Colonic mucosa (tissue), 4 donors: ENCODE results near the gene MFAP3. TPM values are rescaled to one million over a fixed set of nuclear protein-coding genes. Genes with fewer than 3 reads are reported as not detected.
A peak's percentile ranks its signal among the peaks of the same experiment; 100 is the strongest.
"Not testable (repeated sequence)": the region's sequence is repeated elsewhere in the genome, so short reads cannot be mapped to it uniquely, and the experiment has no call there.

Source experiments
- DNase-seq: peaks from one replicate; pipeline ENCODE4 v3.0.0-alpha.2; 2020
- H3K27ac ChIP-seq: fragments of 200-600 bp; one replicate; pipeline ENCODE4 v1.8.0; 2021
- H3K27me3 ChIP-seq: fragments of 200-600 bp; one replicate; pipeline ENCODE4 v1.8.0; 2021
- H3K36me3 ChIP-seq: fragments of 200-600 bp; one replicate; pipeline ENCODE4 v1.8.0; 2021
- H3K4me1 ChIP-seq: fragments of 200-600 bp; one replicate; pipeline ENCODE4 v1.8.0; 2021; ENCODE audit warnings: mild to moderate bottlenecking
- H3K4me3 ChIP-seq: fragments of 200-600 bp; one replicate; pipeline ENCODE4 v1.8.0; 2021
- H3K9ac ChIP-seq, 2 donors: one replicate each; pipeline ENCODE4 v1.7.0; 2013; ENCODE audit warnings: control low read depth in 2 of 2, low read depth in 2 of 2, low read length in 2 of 2
- H3K9me3 ChIP-seq: fragments of 200-600 bp; one replicate; pipeline ENCODE4 v1.8.0; 2021
- intact Hi-C: fragments of 100-400 bp; cut with DNase I; formaldehyde crosslinking; loops from one replicate; pipeline ENCODE4 v1.14.1; 2022
- total RNA-seq, 2 donors: library from RNA; stranded (reverse); fragmentation: NEBNext Ultra II Directional in 1 of 2; extraction: Animal tissue kit (Norgen Biotek cat#: 25700) in 1 of 2; gene quantifications; one replicate each; pipeline ENCODE4 v1.2.1, GENCODE V29; 2021
- TF ChIP-seq, protein P1 (sequence below): fragments of 200-600 bp; IDR thresholded peaks from one replicate; pipeline ENCODE4 v1.8.0; 2022; ENCODE audit warnings: antibody characterized with exemption, mild to moderate bottlenecking
- donor health status: healthy.
- donor health status: DM: no; HTN: no; CAD: no.
- donor health status: DM: no; HTN: no; CAD: no.

Gene MFAP3
- total RNA-seq, 2 donors from 2014 or later = 20.0 to 32.4 TPM

DNA sequence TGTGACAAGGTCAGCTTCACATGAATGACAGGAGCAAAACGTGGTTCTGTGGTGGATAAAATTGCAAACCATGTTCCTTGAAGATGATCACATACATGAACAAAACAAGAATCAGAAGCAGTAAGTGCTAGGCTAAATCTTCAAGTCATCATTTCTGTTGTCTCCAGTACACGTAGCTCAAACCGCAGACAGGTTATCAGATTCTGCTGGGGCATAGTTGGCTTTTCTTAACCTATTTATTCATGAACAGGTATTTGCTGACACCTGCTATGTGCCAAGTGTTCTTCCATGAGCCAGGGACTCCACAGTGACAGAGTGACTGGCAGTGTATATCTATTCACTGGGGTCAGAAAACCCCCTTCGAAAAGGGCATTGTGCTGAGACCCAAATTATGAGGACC, 20.8 kb downstream of the MFAP3 start:
- DNase-seq = no peak
- intact Hi-C loops = no loop called here
- H3K4me1 ChIP-seq = no peaks in the 10 kb centered on the region
- H3K36me3 ChIP-seq = no peaks in the 10 kb centered on the region
- TF ChIP-seq, protein P1, sequence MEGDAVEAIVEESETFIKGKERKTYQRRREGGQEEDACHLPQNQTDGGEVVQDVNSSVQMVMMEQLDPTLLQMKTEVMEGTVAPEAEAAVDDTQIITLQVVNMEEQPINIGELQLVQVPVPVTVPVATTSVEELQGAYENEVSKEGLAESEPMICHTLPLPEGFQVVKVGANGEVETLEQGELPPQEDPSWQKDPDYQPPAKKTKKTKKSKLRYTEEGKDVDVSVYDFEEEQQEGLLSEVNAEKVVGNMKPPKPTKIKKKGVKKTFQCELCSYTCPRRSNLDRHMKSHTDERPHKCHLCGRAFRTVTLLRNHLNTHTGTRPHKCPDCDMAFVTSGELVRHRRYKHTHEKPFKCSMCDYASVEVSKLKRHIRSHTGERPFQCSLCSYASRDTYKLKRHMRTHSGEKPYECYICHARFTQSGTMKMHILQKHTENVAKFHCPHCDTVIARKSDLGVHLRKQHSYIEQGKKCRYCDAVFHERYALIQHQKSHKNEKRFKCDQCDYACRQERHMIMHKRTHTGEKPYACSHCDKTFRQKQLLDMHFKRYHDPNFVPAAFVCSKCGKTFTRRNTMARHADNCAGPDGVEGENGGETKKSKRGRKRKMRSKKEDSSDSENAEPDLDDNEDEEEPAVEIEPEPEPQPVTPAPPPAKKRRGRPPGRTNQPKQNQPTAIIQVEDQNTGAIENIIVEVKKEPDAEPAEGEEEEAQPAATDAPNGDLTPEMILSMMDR = no peak
- no peak overlapping the region for H3K9ac ChIP-seq
- no peaks in the 10 kb centered on the region for H3K27me3 ChIP-seq
- no peak overlapping the region for H3K27ac ChIP-seq
- H3K4me3 ChIP-seq = no peak overlapping the region
- H3K9me3 ChIP-seq = no peaks in the 10 kb centered on the region

DNA sequence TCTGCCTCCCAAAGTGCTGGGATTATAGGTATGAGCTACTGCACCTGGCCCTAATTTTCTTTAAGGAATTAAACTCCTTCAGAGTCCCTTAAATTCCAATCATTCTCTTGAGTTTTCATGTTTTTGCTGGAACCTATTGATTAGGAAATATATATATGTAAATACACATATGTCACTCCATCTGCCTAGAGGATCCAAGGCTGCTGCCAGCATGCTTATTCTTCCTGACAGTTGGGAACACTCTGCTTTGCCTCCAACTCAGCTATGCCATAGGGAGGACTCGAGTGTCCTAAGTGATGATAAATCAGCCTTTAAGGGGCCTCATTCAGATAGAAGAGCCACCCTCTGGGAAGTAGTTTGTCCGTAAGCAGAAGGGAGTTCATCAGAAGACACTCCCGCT, 21.8 kb downstream of the MFAP3 start:
- Histone ChIP-seq H3K27ac (no peak overlapping the region), H3K4me1 (no peaks in the 10 kb centered on the region), H3K9me3 (no peaks in the 10 kb centered on the region), H3K4me3 (no peak overlapping the region), H3K27me3 (no peaks in the 10 kb centered on the region), H3K9ac (no peak overlapping the region), H3K36me3 (no peaks in the 10 kb centered on the region)
- DNase-seq = no peak
- TF ChIP-seq, protein P1 = no peak
- intact Hi-C loops = no loop called here

DNA sequence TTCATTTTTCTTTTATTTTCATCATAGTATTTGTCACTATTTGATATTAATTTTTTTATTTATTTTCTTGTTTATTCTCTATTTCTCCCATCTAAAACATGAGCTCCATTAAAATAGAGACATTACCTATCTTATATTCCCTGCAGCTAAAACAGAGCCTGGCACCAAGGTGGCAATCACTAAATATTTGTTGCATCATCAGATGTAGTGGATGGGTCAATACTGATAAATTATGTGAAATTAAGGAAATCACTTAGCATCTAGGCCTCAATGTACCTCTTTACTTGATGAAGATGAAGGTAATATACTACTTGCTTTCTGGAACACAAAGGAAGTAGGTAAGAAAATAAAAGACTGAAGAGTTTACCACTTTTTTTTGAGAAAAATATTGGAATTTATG, 24.6 kb downstream of the MFAP3 start:
- no peaks in the 10 kb centered on the region for H3K4me1 ChIP-seq
- DNase-seq = no peak
- TF ChIP-seq, protein P1 = no peak
- H3K9me3 ChIP-seq = no peaks in the 10 kb centered on the region
- H3K27ac ChIP-seq = no peak overlapping the region
- no peaks in the 10 kb centered on the region for H3K36me3 ChIP-seq
- H3K4me3 ChIP-seq = no peak overlapping the region
- intact Hi-C loops = no loop called here
- no peaks in the 10 kb centered on the region for H3K27me3 ChIP-seq
- no peak overlapping the region for H3K9ac ChIP-seq

DNA sequence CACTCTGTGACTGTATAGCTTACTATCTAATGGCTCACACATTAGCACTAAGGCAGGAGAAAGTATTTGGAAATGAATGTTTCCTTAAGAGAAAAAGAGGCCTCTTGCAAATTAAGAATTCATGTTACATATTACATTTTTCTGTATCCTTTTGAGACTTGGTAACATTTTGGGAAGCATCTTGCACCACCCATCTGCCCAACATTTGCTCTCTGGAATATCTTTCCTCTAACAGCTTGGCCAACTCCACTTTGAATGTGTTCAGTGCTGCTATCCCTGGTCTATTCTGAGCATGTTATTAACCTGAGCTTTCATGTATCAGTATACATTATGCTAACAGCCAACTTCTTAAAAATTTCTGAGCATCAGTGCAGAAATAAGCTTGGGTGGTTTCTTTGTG, 27.2 kb downstream of the MFAP3 start:
- Histone ChIP-seq H3K9me3 (no peaks in the 10 kb centered on the region), H3K9ac (no peak overlapping the region), H3K4me1 (no peaks in the 10 kb centered on the region), H3K27me3 (no peaks in the 10 kb centered on the region), H3K4me3 (no peak overlapping the region), H3K36me3 (no peaks in the 10 kb centered on the region), H3K27ac (no peak overlapping the region)
- no peak for DNase-seq
- TF ChIP-seq, protein P1 = no peak
- intact Hi-C loops = no loop called here

DNA sequence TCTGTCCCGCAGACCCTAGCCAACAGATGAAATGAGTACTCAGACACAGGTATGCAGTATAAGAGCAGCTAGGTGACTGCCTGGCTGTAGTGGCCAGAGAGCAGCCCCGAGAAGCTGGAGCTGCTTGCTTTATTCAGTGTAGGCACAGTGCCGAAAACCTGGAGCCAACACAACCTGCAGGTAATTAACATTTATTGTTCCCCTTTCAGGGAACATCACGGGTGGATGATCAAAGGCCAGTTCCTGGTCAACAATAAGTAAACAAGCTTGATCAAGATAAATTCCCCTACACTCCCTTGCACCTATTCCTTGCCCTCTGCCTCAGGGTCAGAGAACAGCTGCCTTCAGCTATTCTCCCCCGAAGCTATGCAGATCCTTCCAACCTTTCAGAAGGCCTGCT, 31.1 kb downstream of the MFAP3 start:
- not testable (repeated sequence) for H3K4me1 ChIP-seq, H3K9ac ChIP-seq, H3K27ac ChIP-seq, H3K9me3 ChIP-seq, H3K4me3 ChIP-seq, H3K36me3 ChIP-seq, H3K27me3 ChIP-seq
- peak; percentile 29 for DNase-seq
- intact Hi-C loops = loop anchor here (10.0 kb wide), 1 partner anchor 545 kb away; no protein-coding TSS in a partner anchor

DNA sequence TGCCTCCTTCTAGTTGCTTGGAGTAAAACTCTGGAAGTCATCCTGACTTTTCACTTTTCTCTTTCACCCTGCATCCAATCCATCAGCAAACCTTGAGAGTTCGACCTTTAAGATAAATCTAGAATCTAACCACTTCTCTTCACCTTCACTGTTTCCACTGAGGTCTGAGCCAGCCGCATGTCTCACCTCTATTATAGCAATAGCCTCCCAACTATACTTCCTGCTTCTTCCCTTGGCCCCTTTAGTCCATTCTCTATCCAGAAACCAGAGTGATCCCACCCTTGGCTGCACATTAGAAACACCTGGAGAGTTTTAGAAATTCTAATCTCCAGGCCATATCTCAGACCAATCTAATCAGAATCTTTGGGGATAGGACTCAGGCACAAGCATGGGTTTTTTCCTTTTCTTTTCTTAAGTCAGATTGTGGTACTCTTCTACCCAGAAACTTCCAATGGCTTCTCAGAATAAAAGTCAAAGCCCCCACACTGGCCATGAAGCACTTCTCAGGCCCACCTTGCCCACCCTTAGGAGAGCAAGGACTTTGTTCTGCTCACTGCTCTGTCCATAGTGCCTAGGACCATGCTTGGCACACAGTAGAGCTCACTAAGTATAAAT, 33.1 kb downstream of the MFAP3 start:
- no peaks in the 10 kb centered on the region for H3K36me3 ChIP-seq
- H3K9ac ChIP-seq = no peak overlapping the region
- no peak overlapping the region for H3K4me3 ChIP-seq
- TF ChIP-seq, protein P1 = no peak
- no peak overlapping the region for H3K27ac ChIP-seq
- intact Hi-C loops = loop anchor here (2.0 to 10.0 kb wide), 2 partner anchors 333 to 543 kb away; no protein-coding TSS in a partner anchor
- H3K4me1 ChIP-seq = no peaks in the 10 kb centered on the region
- no peaks in the 10 kb centered on the region for H3K9me3 ChIP-seq
- no peak for DNase-seq
- no peaks in the 10 kb centered on the region for H3K27me3 ChIP-seq
